ENCODE data around the gene RAB44. TPM values are rescaled to one million over a fixed set of nuclear protein-coding genes. Genes with fewer than 3 reads are reported as not detected.
A peak's percentile ranks its signal among the peaks of the same experiment; 100 is the strongest.

The RAB44 gene
- total and polyA plus RNA-seq, 3 experiments from 2014 or later: not detected

- Mint-ChIP-seq H3K4me3 (no peak overlapping the region), H3K27me3 (peaks cover 0 to 6% of the 10 kb centered on the region in 2 donors), H3K4me1 (peaks cover 18 to 26% (median 21%) of the 10 kb centered on the region in 3 donors), H3K36me3 (no peaks in the 10 kb centered on the region), H3K9me3 (no peaks in the 10 kb centered on the region), H3K27ac (peak overlapping the region in 1 of 8 donors; percentile 36)
- no peak overlapping the region for H3K27ac ChIP-seq (ENCODE audit: low read depth, low read length)
- H3K27me3 ChIP-seq (ENCODE audit: insufficient read depth, low read length, poor library complexity, severe bottlenecking): no peaks in the 10 kb centered on the region
- no peaks in the 10 kb centered on the region for H3K36me3 ChIP-seq (ENCODE audit: insufficient read depth, low read length)
- ChIA-PET POLR2A (no interaction called here), CTCF (no interaction called here)
- no peaks in the 10 kb centered on the region for H3K9me3 ChIP-seq (ENCODE audit: low read length)
- no peak for DNase-seq
- H3K4me1 ChIP-seq (ENCODE audit: insufficient read depth, low read length): peaks cover 8% of the 10 kb centered on the region
- H3K4me3 ChIP-seq (ENCODE audit: low read length): no peak overlapping the region
Measured at GRCh38 chr6:36694616-36695015, 3.0 kb upstream of the RAB44 start.

GRCh38 chr6:36695414-36695813, 2.2 kb upstream of the RAB44 start:
- POLR2A ChIA-PET: no interaction called here
- H3K4me1 Mint-ChIP-seq: peaks cover 18 to 26% (median 21%) of the 10 kb centered on the region in 3 donors
- CTCF ChIA-PET: no interaction called here
- H3K27me3 Mint-ChIP-seq: peaks cover 0 to 6% of the 10 kb centered on the region in 2 donors
- Histone ChIP-seq H3K27ac (ENCODE audit: low read depth, low read length) (no peak overlapping the region), H3K4me1 (ENCODE audit: insufficient read depth, low read length) (peaks cover 8% of the 10 kb centered on the region), H3K36me3 (ENCODE audit: insufficient read depth, low read length) (no peaks in the 10 kb centered on the region), H3K27me3 (ENCODE audit: insufficient read depth, low read length, poor library complexity, severe bottlenecking) (no peaks in the 10 kb centered on the region), H3K9me3 (ENCODE audit: low read length) (no peaks in the 10 kb centered on the region), H3K4me3 (ENCODE audit: low read length) (no peak overlapping the region)
- H3K36me3 Mint-ChIP-seq: no peaks in the 10 kb centered on the region
- no peak overlapping the region for H3K4me3 Mint-ChIP-seq
- H3K9me3 Mint-ChIP-seq: no peaks in the 10 kb centered on the region
- DNase-seq: no peak
- no peak overlapping the region for H3K27ac Mint-ChIP-seq

- CTCF ChIA-PET: no interaction called here
- peaks cover 0 to 6% of the 10 kb centered on the region in 2 donors for H3K27me3 Mint-ChIP-seq
- Histone ChIP-seq H3K9me3 (ENCODE audit: low read length) (no peaks in the 10 kb centered on the region), H3K4me3 (ENCODE audit: low read length) (no peak overlapping the region), H3K27me3 (ENCODE audit: insufficient read depth, low read length, poor library complexity, severe bottlenecking) (no peaks in the 10 kb centered on the region), H3K27ac (ENCODE audit: low read depth, low read length) (no peak overlapping the region), H3K36me3 (ENCODE audit: insufficient read depth, low read length) (no peaks in the 10 kb centered on the region), H3K4me1 (ENCODE audit: insufficient read depth, low read length) (no peaks in the 10 kb centered on the region)
- H3K4me3 Mint-ChIP-seq: no peak overlapping the region
- POLR2A ChIA-PET: no interaction called here
- DNase-seq: no peak
- no peak overlapping the region for H3K27ac Mint-ChIP-seq
- H3K4me1 Mint-ChIP-seq: peaks cover 4% of the 10 kb centered on the region in 3 donors
- H3K36me3 Mint-ChIP-seq: no peaks in the 10 kb centered on the region
- H3K9me3 Mint-ChIP-seq: no peaks in the 10 kb centered on the region
Measured at GRCh38 chr6:36698196-36698595, 570 bp downstream of the RAB44 start.

- Histone ChIP-seq H3K27ac (ENCODE audit: low read depth, low read length) (no peak overlapping the region), H3K9me3 (ENCODE audit: low read length) (no peaks in the 10 kb centered on the region), H3K36me3 (ENCODE audit: insufficient read depth, low read length) (no peaks in the 10 kb centered on the region), H3K4me3 (ENCODE audit: low read length) (no peak overlapping the region), H3K4me1 (ENCODE audit: insufficient read depth, low read length) (no peaks in the 10 kb centered on the region), H3K27me3 (ENCODE audit: insufficient read depth, low read length, poor library complexity, severe bottlenecking) (no peaks in the 10 kb centered on the region)
- peaks cover 3 to 9% of the 10 kb centered on the region in 2 donors for H3K27me3 Mint-ChIP-seq
- H3K36me3 Mint-ChIP-seq: no peaks in the 10 kb centered on the region
- H3K4me3 Mint-ChIP-seq: no peak overlapping the region
- H3K27ac Mint-ChIP-seq: peak overlapping the region in 2 of 8 donors; percentile 43 to 69
- H3K4me1 Mint-ChIP-seq: no peaks in the 10 kb centered on the region
- ChIA-PET CTCF (no interaction called here), POLR2A (no interaction called here)
- DNase-seq: no peak
- H3K9me3 Mint-ChIP-seq: no peaks in the 10 kb centered on the region
Measured at GRCh38 chr6:36698871-36699271, 1.2 kb downstream of the RAB44 start.

GRCh38 chr6:36699348-36699747, 1.7 kb downstream of the RAB44 start:
- no peaks in the 10 kb centered on the region for H3K36me3 ChIP-seq (ENCODE audit: insufficient read depth, low read length)
- ChIA-PET CTCF (no interaction called here), POLR2A (no interaction called here)
- Mint-ChIP-seq H3K9me3 (no peaks in the 10 kb centered on the region), H3K4me3 (no peak overlapping the region), H3K27ac (no peak overlapping the region), H3K4me1 (no peaks in the 10 kb centered on the region), H3K27me3 (peaks cover 4 to 10% of the 10 kb centered on the region in 2 donors), H3K36me3 (no peaks in the 10 kb centered on the region)
- no peaks in the 10 kb centered on the region for H3K9me3 ChIP-seq (ENCODE audit: low read length)
- H3K27ac ChIP-seq (ENCODE audit: low read depth, low read length): no peak overlapping the region
- H3K4me1 ChIP-seq (ENCODE audit: insufficient read depth, low read length): no peaks in the 10 kb centered on the region
- H3K27me3 ChIP-seq (ENCODE audit: insufficient read depth, low read length, poor library complexity, severe bottlenecking): no peaks in the 10 kb centered on the region
- H3K4me3 ChIP-seq (ENCODE audit: low read length): no peak overlapping the region
- DNase-seq: no peak

GRCh38 chr6:36700071-36700812, 2.6 kb downstream of the RAB44 start:
- Mint-ChIP-seq H3K4me1 (no peaks in the 10 kb centered on the region), H3K27me3 (peaks cover 4 to 10% of the 10 kb centered on the region in 2 donors), H3K4me3 (no peak overlapping the region), H3K36me3 (no peaks in the 10 kb centered on the region), H3K9me3 (no peaks in the 10 kb centered on the region), H3K27ac (no peak overlapping the region)
- Histone ChIP-seq H3K4me3 (ENCODE audit: low read length) (no peak overlapping the region), H3K27me3 (ENCODE audit: insufficient read depth, low read length, poor library complexity, severe bottlenecking) (no peaks in the 10 kb centered on the region), H3K9me3 (ENCODE audit: low read length) (no peaks in the 10 kb centered on the region), H3K4me1 (ENCODE audit: insufficient read depth, low read length) (no peaks in the 10 kb centered on the region), H3K27ac (ENCODE audit: low read depth, low read length) (no peak overlapping the region), H3K36me3 (ENCODE audit: insufficient read depth, low read length) (no peaks in the 10 kb centered on the region)
- no peak for DNase-seq
- ChIA-PET CTCF (interaction anchor here (1.0 kb wide), 1 partner anchor 16 kb away, joined by 3 read pairs; no protein-coding TSS in a partner anchor), POLR2A (no interaction called here)

- Mint-ChIP-seq H3K27me3 (peaks cover 7 to 10% of the 10 kb centered on the region in 2 donors), H3K9me3 (no peaks in the 10 kb centered on the region), H3K36me3 (no peaks in the 10 kb centered on the region), H3K27ac (no peak overlapping the region), H3K4me1 (no peaks in the 10 kb centered on the region), H3K4me3 (no peak overlapping the region)
- no peak for DNase-seq
- H3K36me3 ChIP-seq (ENCODE audit: insufficient read depth, low read length): no peaks in the 10 kb centered on the region
- POLR2A ChIA-PET: no interaction called here
- no peak overlapping the region for H3K27ac ChIP-seq (ENCODE audit: low read depth, low read length)
- no peak overlapping the region for H3K4me3 ChIP-seq (ENCODE audit: low read length)
- no peaks in the 10 kb centered on the region for H3K4me1 ChIP-seq (ENCODE audit: insufficient read depth, low read length)
- no peaks in the 10 kb centered on the region for H3K27me3 ChIP-seq (ENCODE audit: insufficient read depth, low read length, poor library complexity, severe bottlenecking)
- H3K9me3 ChIP-seq (ENCODE audit: low read length): no peaks in the 10 kb centered on the region
- CTCF ChIA-PET: interaction anchor here (1.0 kb wide), 1 partner anchor 16 kb away, joined by 3 read pairs; no protein-coding TSS in a partner anchor
Measured at GRCh38 chr6:36700831-36701230, 3.2 kb downstream of the RAB44 start.

- no peaks in the 10 kb centered on the region for H3K9me3 Mint-ChIP-seq
- no peak overlapping the region for H3K27ac Mint-ChIP-seq
- H3K36me3 ChIP-seq (ENCODE audit: insufficient read depth, low read length): no peaks in the 10 kb centered on the region
- no peak overlapping the region for H3K4me3 Mint-ChIP-seq
- H3K4me1 Mint-ChIP-seq: no peaks in the 10 kb centered on the region
- H3K27me3 Mint-ChIP-seq: peaks cover 7 to 10% of the 10 kb centered on the region in 2 donors
- no peak overlapping the region for H3K27ac ChIP-seq (ENCODE audit: low read depth, low read length)
- H3K4me1 ChIP-seq (ENCODE audit: insufficient read depth, low read length): no peaks in the 10 kb centered on the region
- POLR2A ChIA-PET: no interaction called here
- no peak overlapping the region for H3K4me3 ChIP-seq (ENCODE audit: low read length)
- no peak for DNase-seq
- H3K9me3 ChIP-seq (ENCODE audit: low read length): no peaks in the 10 kb centered on the region
- CTCF ChIA-PET: no interaction called here
- H3K27me3 ChIP-seq (ENCODE audit: insufficient read depth, low read length, poor library complexity, severe bottlenecking): no peaks in the 10 kb centered on the region
- H3K36me3 Mint-ChIP-seq: no peaks in the 10 kb centered on the region
Measured at GRCh38 chr6:36701401-36701991, 3.9 kb downstream of the RAB44 start.

Data from CD8-positive, alpha-beta memory T cell (primary cell).